Chondrocyte (in vitro differentiated cells): Measurements from ENCODE around the gene SRD5A1. TPM values are rescaled to one million over a fixed set of nuclear protein-coding genes. Genes with fewer than 3 reads are reported as not detected.

ENCODE experiments used
- DNase-seq: peaks from one replicate; pipeline ENCODE4 v3.0.0; 2021; ENCODE audit warnings: mixed read lengths, low spot score
- H3K27ac Mint-ChIP-seq: one replicate; pipeline ENCODE4 v1.8.0; 2021; ENCODE audit warnings: mild to moderate bottlenecking, moderate library complexity, mixed read lengths; ENCODE audit not compliant: unreplicated experiment
- H3K27me3 Mint-ChIP-seq: 2 replicates; pipeline ENCODE4 v1.8.0; 2021; ENCODE audit warnings: low read depth, mixed read lengths
- H3K36me3 Mint-ChIP-seq: 2 replicates; pipeline ENCODE4 v1.8.0; 2021; ENCODE audit warnings: low read depth, mixed read lengths
- H3K4me1 Mint-ChIP-seq: 2 replicates; pipeline ENCODE4 v1.8.0; 2021; ENCODE audit warnings: low read depth, mild to moderate bottlenecking, mixed read lengths
- H3K4me3 Mint-ChIP-seq: one replicate; pipeline ENCODE4 v1.8.0; 2021; ENCODE audit warnings: mild to moderate bottlenecking, moderate library complexity, mixed read lengths; ENCODE audit not compliant: unreplicated experiment
- H3K9me3 Mint-ChIP-seq: 2 replicates; pipeline ENCODE4 v1.8.0; 2021; ENCODE audit warnings: low read depth, mixed read lengths
- CTCF ChIP-seq: fragments of 200-600 bp; sonication (generic); IDR thresholded peaks from 2 replicates; pipeline ENCODE4 v1.5.0; 2021; ENCODE audit warnings: antibody characterized with exemption, mild to moderate bottlenecking, moderate library complexity
- total RNA-seq: library from RNA; stranded (reverse); gene quantifications from 3 replicates; pipeline ENCODE4 v1.2.1, GENCODE V29; 2021

The SRD5A1 gene
- total RNA-seq, 1 donor from 2014 or later = 32.3 TPM

DNA sequence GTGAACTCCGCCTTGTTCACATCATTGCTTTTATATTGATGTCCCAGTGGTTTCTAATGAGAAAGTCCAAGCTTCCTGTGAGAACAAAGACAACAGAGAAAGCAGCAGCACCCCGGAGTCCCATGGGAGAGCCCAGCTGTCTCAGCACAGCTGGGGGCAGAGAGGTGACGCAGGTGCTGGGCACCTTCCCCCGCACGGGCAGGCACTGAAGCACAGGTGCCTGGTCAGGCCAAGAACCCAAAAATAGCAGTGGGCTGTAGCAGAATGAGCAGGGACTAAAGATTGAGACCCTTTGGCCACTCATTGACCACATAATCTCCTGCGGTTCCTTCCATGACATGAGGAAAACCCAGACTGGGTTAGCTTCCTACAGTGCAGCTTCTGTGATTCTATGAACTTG, 18.8 kb downstream of the SRD5A1 start:
- Mint-ChIP-seq H3K9me3 (peaks cover 24% of the 10 kb centered on the region), H3K4me3 (no peak overlapping the region), H3K36me3 (peaks cover 30% of the 10 kb centered on the region), H3K27ac (no peak overlapping the region), H3K27me3 (no peaks in the 10 kb centered on the region), H3K4me1 (no peaks in the 10 kb centered on the region)
- DNase-seq = no peak
- no peak for TF ChIP-seq CTCF

- peaks cover 36% of the 10 kb centered on the region for H3K36me3 Mint-ChIP-seq
- no peak overlapping the region for H3K27ac Mint-ChIP-seq
- no peak overlapping the region for H3K4me3 Mint-ChIP-seq
- no peaks in the 10 kb centered on the region for H3K4me1 Mint-ChIP-seq
- DNase-seq = no peak
- H3K9me3 Mint-ChIP-seq = peaks cover 10% of the 10 kb centered on the region
- no peak for TF ChIP-seq CTCF
- H3K27me3 Mint-ChIP-seq = no peaks in the 10 kb centered on the region
Observed at GRCh38 chr5:6655432-6655831, 22.2 kb downstream of the SRD5A1 start.

DNA sequence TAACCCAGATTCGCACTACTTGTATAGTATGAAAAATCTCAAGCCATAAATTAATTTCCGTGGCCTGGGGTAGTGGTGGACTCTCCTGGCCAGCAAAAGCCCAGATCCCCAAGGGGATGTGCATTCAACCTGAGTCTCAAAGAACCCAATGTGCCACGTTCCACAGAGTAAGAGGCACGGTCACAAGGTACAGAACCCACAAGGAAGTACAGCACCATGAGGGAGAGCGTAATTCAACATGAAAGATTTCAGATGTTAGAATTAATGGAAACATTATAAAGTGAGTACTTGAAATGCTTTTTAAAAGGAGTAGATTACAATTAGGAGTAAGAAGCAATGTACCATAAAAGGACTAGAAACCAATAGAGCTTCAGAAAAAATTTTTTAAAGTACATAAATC, 23.4 kb downstream of the SRD5A1 start:
- peaks cover 10% of the 10 kb centered on the region for H3K9me3 Mint-ChIP-seq
- no peaks in the 10 kb centered on the region for H3K4me1 Mint-ChIP-seq
- peaks cover 38% of the 10 kb centered on the region for H3K36me3 Mint-ChIP-seq
- H3K27me3 Mint-ChIP-seq = no peaks in the 10 kb centered on the region
- H3K27ac Mint-ChIP-seq = no peak overlapping the region
- no peak for TF ChIP-seq CTCF
- H3K4me3 Mint-ChIP-seq = no peak overlapping the region
- DNase-seq = no peak

GRCh38 chr5:6659941-6660684, 26.9 kb downstream of the SRD5A1 start:
- H3K9me3 Mint-ChIP-seq = peaks cover 10% of the 10 kb centered on the region
- no peaks in the 10 kb centered on the region for H3K4me1 Mint-ChIP-seq
- TF ChIP-seq CTCF = no peak
- H3K27me3 Mint-ChIP-seq = no peaks in the 10 kb centered on the region
- H3K4me3 Mint-ChIP-seq = no peak overlapping the region
- no peak overlapping the region for H3K27ac Mint-ChIP-seq
- H3K36me3 Mint-ChIP-seq = peaks cover 34% of the 10 kb centered on the region
- DNase-seq = no peak

- no peak for TF ChIP-seq CTCF
- Mint-ChIP-seq H3K27me3 (no peaks in the 10 kb centered on the region), H3K27ac (no peak overlapping the region), H3K4me3 (no peak overlapping the region), H3K4me1 (no peaks in the 10 kb centered on the region), H3K9me3 (peaks cover 10% of the 10 kb centered on the region), H3K36me3 (peaks cover 31% of the 10 kb centered on the region)
- DNase-seq = no peak
Observed at GRCh38 chr5:6660688-6661087, 27.4 kb downstream of the SRD5A1 start.
